Measurements from ENCODE around the gene GRIN1.

- TF ChIP-seq, protein P1, sequence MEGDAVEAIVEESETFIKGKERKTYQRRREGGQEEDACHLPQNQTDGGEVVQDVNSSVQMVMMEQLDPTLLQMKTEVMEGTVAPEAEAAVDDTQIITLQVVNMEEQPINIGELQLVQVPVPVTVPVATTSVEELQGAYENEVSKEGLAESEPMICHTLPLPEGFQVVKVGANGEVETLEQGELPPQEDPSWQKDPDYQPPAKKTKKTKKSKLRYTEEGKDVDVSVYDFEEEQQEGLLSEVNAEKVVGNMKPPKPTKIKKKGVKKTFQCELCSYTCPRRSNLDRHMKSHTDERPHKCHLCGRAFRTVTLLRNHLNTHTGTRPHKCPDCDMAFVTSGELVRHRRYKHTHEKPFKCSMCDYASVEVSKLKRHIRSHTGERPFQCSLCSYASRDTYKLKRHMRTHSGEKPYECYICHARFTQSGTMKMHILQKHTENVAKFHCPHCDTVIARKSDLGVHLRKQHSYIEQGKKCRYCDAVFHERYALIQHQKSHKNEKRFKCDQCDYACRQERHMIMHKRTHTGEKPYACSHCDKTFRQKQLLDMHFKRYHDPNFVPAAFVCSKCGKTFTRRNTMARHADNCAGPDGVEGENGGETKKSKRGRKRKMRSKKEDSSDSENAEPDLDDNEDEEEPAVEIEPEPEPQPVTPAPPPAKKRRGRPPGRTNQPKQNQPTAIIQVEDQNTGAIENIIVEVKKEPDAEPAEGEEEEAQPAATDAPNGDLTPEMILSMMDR (IDR thresholded peaks at IDR 0.05): no peak
- TF ChIP-seq POLR2A (IDR thresholded peaks at IDR 0.05; ENCODE audit: low read depth) (no peak), POLR2AphosphoS5 (IDR thresholded peaks at IDR 0.05) (no peak)
Measured at GRCh38 chr9:137174722-137175293, 35.9 kb downstream of the GRIN1 start.

All from esophagus muscularis mucosa (tissue), 3 donors.